Mononuclear cell (primary cell): Measurements from ENCODE around the gene HSD17B12. TPM values are rescaled to one million over a fixed set of nuclear protein-coding genes. Genes with fewer than 3 reads are reported as not detected.

Experiments used
- H3K27me3 ChIP-seq: 2 replicates; pipeline ENCODE4 v1.6.0; 2011; ENCODE audit warnings: low read length, control low read depth; ENCODE audit not compliant: insufficient read depth
- H3K4me1 ChIP-seq: 2 replicates; pipeline ENCODE4 v1.5.1; 2011; ENCODE audit warnings: mild to moderate bottlenecking, low read length, control low read depth; ENCODE audit not compliant: insufficient read depth
- H3K4me3 ChIP-seq: 2 replicates; pipeline ENCODE4 v1.5.1; 2011; ENCODE audit warnings: mild to moderate bottlenecking, low read length, moderate library complexity
- H3K9me3 ChIP-seq: 2 replicates; pipeline ENCODE4 v1.5.1; 2011; ENCODE audit warnings: low read depth, mild to moderate bottlenecking, control low read depth, low read length
- total RNA-seq: library from RNA; depleted of rRNA; stranded (reverse); fragments of >200 nt; gene quantifications from one replicate; pipeline ENCODE4 v1.2.3, GENCODE V29; 2012

HSD17B12 gene
- total RNA-seq, 1 donor: 21.1 TPM

DNA sequence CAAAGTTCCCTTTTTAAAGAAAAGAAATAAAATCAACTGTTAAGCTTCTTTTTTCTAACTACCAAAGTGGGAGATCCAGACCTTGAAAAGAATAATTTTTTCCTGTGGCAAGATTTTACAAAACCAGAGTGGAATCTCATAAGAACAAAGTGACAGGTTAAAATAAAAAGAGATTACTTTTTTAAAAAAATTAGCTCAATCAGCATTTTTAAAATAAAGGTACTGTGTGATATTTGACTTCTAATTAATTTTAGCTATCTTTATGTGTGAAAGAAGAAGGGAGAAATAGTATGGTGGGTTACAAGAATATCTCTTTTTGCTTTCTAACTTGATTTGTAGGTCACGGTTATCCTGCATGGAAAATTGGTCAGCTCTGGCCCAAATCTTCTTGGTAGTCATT is 107.3 kb downstream of the HSD17B12 start:
- Histone ChIP-seq H3K4me1 (peaks cover 23% of the 10 kb centered on the region), H3K9me3 (peaks cover 25% of the 10 kb centered on the region), H3K4me3 (no peak overlapping the region), H3K27me3 (no peaks in the 10 kb centered on the region)

DNA sequence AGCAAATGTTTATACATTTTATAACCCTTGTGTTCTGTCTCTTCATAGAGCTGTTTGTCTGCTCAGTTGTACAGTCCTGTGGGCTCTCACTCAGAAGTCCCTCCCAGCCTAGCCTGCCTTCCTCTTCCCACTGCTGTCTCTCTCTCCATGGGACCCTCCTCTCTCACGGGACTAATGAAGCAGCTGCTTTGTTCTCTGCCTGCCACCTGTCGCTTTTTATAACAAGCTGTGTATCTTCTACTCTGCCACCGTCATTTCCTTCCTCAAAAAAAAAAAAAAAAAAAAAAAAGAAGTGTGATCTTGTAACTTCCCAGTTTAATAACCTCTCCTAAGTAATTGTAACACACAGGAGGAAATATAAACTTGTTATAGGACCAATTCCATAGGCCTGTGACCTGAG is 107.9 kb downstream of the HSD17B12 start:
- Histone ChIP-seq H3K4me1 (peaks cover 23% of the 10 kb centered on the region), H3K4me3 (no peak overlapping the region), H3K9me3 (peaks cover 19% of the 10 kb centered on the region), H3K27me3 (no peaks in the 10 kb centered on the region)

GRCh38 chr11:43789700-43790443 is 109.3 kb downstream of the HSD17B12 start:
- peaks cover 23% of the 10 kb centered on the region for H3K4me1 ChIP-seq
- H3K27me3 ChIP-seq: no peaks in the 10 kb centered on the region
- H3K4me3 ChIP-seq: no peak overlapping the region
- H3K9me3 ChIP-seq: peaks cover 7% of the 10 kb centered on the region

GRCh38 chr11:43790444-43790794 is 109.9 kb downstream of the HSD17B12 start:
- Histone ChIP-seq H3K9me3 (peaks cover 2% of the 10 kb centered on the region), H3K4me3 (no peak overlapping the region), H3K4me1 (peaks cover 23% of the 10 kb centered on the region), H3K27me3 (no peaks in the 10 kb centered on the region)

GRCh38 chr11:43797337-43797736 is 116.8 kb downstream of the HSD17B12 start:
- Histone ChIP-seq H3K27me3 (no peaks in the 10 kb centered on the region), H3K4me1 (no peaks in the 10 kb centered on the region), H3K9me3 (no peaks in the 10 kb centered on the region), H3K4me3 (no peak overlapping the region)

GRCh38 chr11:43797866-43798265 is 117.3 kb downstream of the HSD17B12 start:
- no peaks in the 10 kb centered on the region for H3K4me1 ChIP-seq
- H3K9me3 ChIP-seq: no peaks in the 10 kb centered on the region
- H3K4me3 ChIP-seq: no peak overlapping the region
- no peaks in the 10 kb centered on the region for H3K27me3 ChIP-seq

DNA sequence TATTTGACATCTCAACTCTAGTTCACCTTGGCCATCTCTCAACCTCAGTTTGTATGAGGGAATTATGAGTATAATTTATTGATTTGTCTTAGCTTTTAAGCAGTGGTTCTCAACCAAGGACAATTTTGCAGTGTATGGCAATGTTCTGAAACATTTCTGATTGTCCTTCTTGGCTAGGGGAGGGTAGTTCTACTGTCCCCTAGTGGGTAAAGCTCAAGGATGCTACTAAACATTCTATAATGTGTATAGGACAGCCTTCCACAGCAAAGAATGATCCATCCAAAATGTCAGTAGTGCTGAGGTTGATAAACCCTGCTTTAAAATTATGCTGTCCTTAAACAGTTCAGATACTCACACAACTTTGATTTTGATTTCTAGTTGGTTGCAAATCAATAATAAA is 122.0 kb downstream of the HSD17B12 start:
- H3K4me3 ChIP-seq: no peak overlapping the region
- no peaks in the 10 kb centered on the region for H3K4me1 ChIP-seq
- H3K27me3 ChIP-seq: no peaks in the 10 kb centered on the region
- H3K9me3 ChIP-seq: no peaks in the 10 kb centered on the region

GRCh38 chr11:43803766-43804165 is 123.2 kb downstream of the HSD17B12 start:
- Histone ChIP-seq H3K9me3 (no peaks in the 10 kb centered on the region), H3K4me1 (no peaks in the 10 kb centered on the region), H3K4me3 (no peak overlapping the region), H3K27me3 (no peaks in the 10 kb centered on the region)

DNA sequence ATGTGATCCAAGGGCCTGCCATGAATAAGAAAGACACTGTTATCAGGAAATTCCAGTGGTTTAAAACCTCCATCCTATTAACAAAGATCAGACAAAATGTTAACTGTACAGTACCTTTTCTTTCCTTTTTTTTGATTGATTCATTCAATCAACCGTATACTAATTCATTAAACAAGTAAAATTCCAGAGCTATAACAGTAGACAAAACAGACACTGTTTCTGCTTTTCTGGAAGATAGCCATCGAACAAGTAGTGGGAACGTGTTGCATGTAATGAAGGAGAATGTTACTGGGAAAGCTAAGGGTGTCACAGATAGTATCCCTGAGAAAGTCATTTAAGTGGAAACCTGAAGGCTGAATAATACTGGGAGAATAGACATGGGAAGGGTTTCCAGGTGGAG is 126.4 kb downstream of the HSD17B12 start:
- H3K9me3 ChIP-seq: no peaks in the 10 kb centered on the region
- no peaks in the 10 kb centered on the region for H3K27me3 ChIP-seq
- H3K4me3 ChIP-seq: no peak overlapping the region
- no peaks in the 10 kb centered on the region for H3K4me1 ChIP-seq

DNA sequence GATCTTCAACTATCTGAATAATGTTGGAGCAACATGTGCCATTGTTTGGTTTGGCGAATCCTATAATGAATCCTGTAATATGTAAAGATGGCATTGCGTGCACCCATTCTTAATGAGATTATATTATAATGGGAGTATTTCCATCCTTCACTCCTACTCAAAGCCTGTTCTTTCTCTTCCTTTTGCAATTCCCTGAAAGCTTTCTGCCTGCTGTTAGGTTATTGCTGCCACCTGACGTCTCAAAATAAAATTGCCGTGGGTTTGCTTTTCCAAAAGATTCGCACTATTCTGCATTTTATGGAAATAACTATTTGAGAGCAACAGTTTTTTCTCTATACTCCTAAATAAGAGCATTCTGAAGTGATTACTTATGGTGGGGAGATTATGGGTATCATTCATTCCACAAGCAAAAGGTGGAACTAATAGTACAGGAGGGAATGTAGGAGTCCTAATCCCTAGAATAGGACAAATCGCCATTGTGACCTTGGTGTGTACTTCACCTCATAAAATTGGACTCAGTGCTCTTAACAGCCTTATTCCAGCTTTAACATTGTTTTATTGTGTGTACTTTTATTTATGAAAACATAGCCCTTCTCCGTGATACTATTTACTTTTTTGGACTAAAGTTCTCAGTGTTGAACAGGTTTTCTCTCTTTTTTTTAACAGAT is 130.5 kb downstream of the HSD17B12 start:
- Histone ChIP-seq H3K4me1 (no peaks in the 10 kb centered on the region), H3K9me3 (no peaks in the 10 kb centered on the region), H3K27me3 (no peaks in the 10 kb centered on the region), H3K4me3 (no peak overlapping the region)

DNA sequence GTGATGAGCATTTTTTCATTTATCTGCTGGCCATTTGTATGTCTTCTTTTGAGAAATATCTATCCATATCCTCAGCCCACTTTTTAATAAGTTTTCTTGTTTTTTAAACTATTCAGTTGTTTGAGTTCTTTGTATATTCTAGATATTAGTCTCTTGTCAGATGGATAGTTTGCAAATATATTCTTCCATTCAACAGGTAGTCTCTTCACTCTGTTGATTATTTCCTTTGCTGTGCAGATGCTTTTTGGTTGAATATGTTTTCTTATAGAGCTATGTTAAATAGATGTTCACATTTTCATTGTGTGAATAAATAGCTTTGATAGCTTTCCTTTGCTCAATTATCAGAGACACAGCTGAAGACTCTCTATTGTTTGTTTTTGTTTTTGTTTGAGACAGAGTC is 131.9 kb downstream of the HSD17B12 start:
- Histone ChIP-seq H3K27me3 (no peaks in the 10 kb centered on the region), H3K4me3 (no peak overlapping the region), H3K4me1 (no peaks in the 10 kb centered on the region), H3K9me3 (no peaks in the 10 kb centered on the region)

DNA sequence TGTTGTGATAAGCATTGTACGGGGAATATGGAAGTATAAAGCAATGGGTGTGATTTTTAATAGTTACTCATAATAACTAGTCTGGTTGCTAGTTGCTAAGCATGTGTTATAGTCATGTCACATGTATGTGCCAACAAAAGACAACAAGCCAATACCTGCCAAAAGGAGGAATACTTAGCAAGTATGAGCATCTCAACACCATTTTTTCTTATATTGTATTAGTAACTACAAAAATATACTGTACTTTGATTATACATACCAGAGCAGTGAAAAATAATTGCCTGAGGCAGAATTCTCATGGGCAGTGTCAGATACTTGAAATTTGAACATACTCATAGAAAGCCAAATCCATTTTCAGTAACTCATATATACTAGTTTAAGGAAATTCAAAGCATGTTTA is 137.7 kb downstream of the HSD17B12 start:
- no peaks in the 10 kb centered on the region for H3K27me3 ChIP-seq
- H3K4me3 ChIP-seq: no peak overlapping the region
- H3K4me1 ChIP-seq: no peaks in the 10 kb centered on the region
- H3K9me3 ChIP-seq: no peaks in the 10 kb centered on the region

- H3K4me1 ChIP-seq: no peaks in the 10 kb centered on the region
Observed at GRCh38 chr11:43819926-43820325, 139.4 kb downstream of the HSD17B12 start.

DNA sequence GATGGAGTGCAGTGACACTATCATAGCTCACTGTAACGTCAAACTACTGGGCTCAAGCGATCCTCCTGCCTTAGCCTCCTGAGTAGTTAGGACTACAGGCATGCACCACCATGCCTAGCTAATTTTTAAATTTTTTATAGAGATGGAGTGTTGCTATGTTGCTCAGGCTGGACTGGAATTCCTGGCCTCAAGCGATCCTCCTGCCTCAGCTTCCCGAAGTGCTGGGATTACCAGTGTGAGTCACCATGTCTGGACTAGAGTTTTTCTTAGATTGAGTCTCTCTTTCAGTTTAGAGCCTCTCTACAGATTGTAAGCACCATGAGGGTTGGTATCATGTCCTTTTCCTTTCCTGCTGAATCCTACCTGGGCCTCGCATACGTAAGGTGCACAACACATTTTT is 142.8 kb downstream of the HSD17B12 start:
- Histone ChIP-seq H3K9me3 (no peaks in the 10 kb centered on the region), H3K4me1 (no peaks in the 10 kb centered on the region), H3K4me3 (no peak overlapping the region), H3K27me3 (no peaks in the 10 kb centered on the region)

More at GRCh38 chr11:43819926-43820325, 139.4 kb downstream of the HSD17B12 start:
- Histone ChIP-seq H3K4me3 (no peak overlapping the region), H3K9me3 (no peaks in the 10 kb centered on the region), H3K27me3 (no peaks in the 10 kb centered on the region)

- H3K4me1 ChIP-seq: no peaks in the 10 kb centered on the region
- no peak overlapping the region for H3K4me3 ChIP-seq
- H3K27me3 ChIP-seq: no peaks in the 10 kb centered on the region
- H3K9me3 ChIP-seq: no peaks in the 10 kb centered on the region
Observed at GRCh38 chr11:43823851-43824250, 143.3 kb downstream of the HSD17B12 start.
